ENCODE results near the gene CYP2B6. TPM values are rescaled to one million over a fixed set of nuclear protein-coding genes. Genes with fewer than 3 reads are reported as not detected.
"Not testable (repeated sequence)": the region's sequence is repeated elsewhere in the genome, so short reads cannot be mapped to it uniquely, and the experiment has no call there.

Gene CYP2B6
- total RNA-seq, 1 donor from 2014 or later = not detected

GRCh38 chr19:40989453-40989852 lies 1.6 kb upstream of the CYP2B6 start:
- H3K9me3 Mint-ChIP-seq = peaks cover 14% of the 10 kb centered on the region
- peaks cover 18% of the 10 kb centered on the region for H3K27me3 Mint-ChIP-seq (ENCODE audit: low read depth)
- DNase-seq (ENCODE audit: low spot score in 2 of 2, unreplicated experiment in 2 of 2) = no peak
- H3K4me3 Mint-ChIP-seq = no peak overlapping the region
- no peak overlapping the region for H3K27ac Mint-ChIP-seq
- no peaks in the 10 kb centered on the region for H3K4me1 Mint-ChIP-seq
- no peaks in the 10 kb centered on the region for H3K36me3 Mint-ChIP-seq
- no peak for TF ChIP-seq CTCF (IDR thresholded peaks at IDR 0.05; ENCODE audit: unreplicated experiment)

- H3K27ac Mint-ChIP-seq = no peak overlapping the region
- H3K27me3 Mint-ChIP-seq (ENCODE audit: low read depth) = peaks cover 12% of the 10 kb centered on the region
- no peaks in the 10 kb centered on the region for H3K9me3 Mint-ChIP-seq
- H3K36me3 Mint-ChIP-seq = no peaks in the 10 kb centered on the region
- no peak overlapping the region for H3K4me3 Mint-ChIP-seq
- no peaks in the 10 kb centered on the region for H3K4me1 Mint-ChIP-seq
- no peak for DNase-seq (ENCODE audit: low spot score in 2 of 2, unreplicated experiment in 2 of 2)
- TF ChIP-seq CTCF (IDR thresholded peaks at IDR 0.05; ENCODE audit: unreplicated experiment) = no peak
These were observed 4.3 kb downstream of the CYP2B6 start for GRCh38 chr19:40995355-40995754.

- not testable (repeated sequence) for H3K9me3 Mint-ChIP-seq; H3K4me3 Mint-ChIP-seq; H3K27me3 Mint-ChIP-seq (ENCODE audit: low read depth); H3K36me3 Mint-ChIP-seq; DNase-seq (ENCODE audit: low spot score in 2 of 2, unreplicated experiment in 2 of 2); H3K27ac Mint-ChIP-seq; H3K4me1 Mint-ChIP-seq
These were observed 7.9 kb downstream of the CYP2B6 start for GRCh38 chr19:40999018-40999417.

- no peak overlapping the region for H3K27ac Mint-ChIP-seq
- no peak for DNase-seq (ENCODE audit: low spot score in 2 of 2, unreplicated experiment in 2 of 2)
- no peaks in the 10 kb centered on the region for H3K36me3 Mint-ChIP-seq
- H3K27me3 Mint-ChIP-seq (ENCODE audit: low read depth) = peaks cover 11% of the 10 kb centered on the region
- no peaks in the 10 kb centered on the region for H3K9me3 Mint-ChIP-seq
- no peaks in the 10 kb centered on the region for H3K4me1 Mint-ChIP-seq
- TF ChIP-seq CTCF (IDR thresholded peaks at IDR 0.05; ENCODE audit: unreplicated experiment) = no peak
- no peak overlapping the region for H3K4me3 Mint-ChIP-seq
These were observed 9.2 kb downstream of the CYP2B6 start for GRCh38 chr19:41000310-41000737.

GRCh38 chr19:41001243-41001971 lies 10.3 kb downstream of the CYP2B6 start:
- Mint-ChIP-seq H3K9me3 (no peaks in the 10 kb centered on the region), H3K4me1 (no peaks in the 10 kb centered on the region), H3K4me3 (no peak overlapping the region), H3K27me3 (ENCODE audit: low read depth) (peaks cover 14% of the 10 kb centered on the region), H3K36me3 (no peaks in the 10 kb centered on the region), H3K27ac (no peak overlapping the region)
- no peak for DNase-seq (ENCODE audit: low spot score in 2 of 2, unreplicated experiment in 2 of 2)
- no peak for TF ChIP-seq CTCF (IDR thresholded peaks at IDR 0.05; ENCODE audit: unreplicated experiment)

GRCh38 chr19:41003656-41004055 lies 12.6 kb downstream of the CYP2B6 start:
- peaks cover 24% of the 10 kb centered on the region for H3K27me3 Mint-ChIP-seq (ENCODE audit: low read depth)
- not testable (repeated sequence) for H3K27ac Mint-ChIP-seq; DNase-seq (ENCODE audit: low spot score in 2 of 2, unreplicated experiment in 2 of 2); H3K4me3 Mint-ChIP-seq; H3K9me3 Mint-ChIP-seq; H3K36me3 Mint-ChIP-seq; H3K4me1 Mint-ChIP-seq

All from mesothelial cell of epicardium (in vitro differentiated cells).